ENCODE data around the gene MED9.
"Not testable (repeated sequence)": the region's sequence is repeated elsewhere in the genome, so short reads cannot be mapped to it uniquely, and the experiment has no call there.

The MED9 gene

GRCh38 chr17:17463821-17464220 lies 13.0 kb upstream of the MED9 start:
- TF ChIP-seq, protein P1, sequence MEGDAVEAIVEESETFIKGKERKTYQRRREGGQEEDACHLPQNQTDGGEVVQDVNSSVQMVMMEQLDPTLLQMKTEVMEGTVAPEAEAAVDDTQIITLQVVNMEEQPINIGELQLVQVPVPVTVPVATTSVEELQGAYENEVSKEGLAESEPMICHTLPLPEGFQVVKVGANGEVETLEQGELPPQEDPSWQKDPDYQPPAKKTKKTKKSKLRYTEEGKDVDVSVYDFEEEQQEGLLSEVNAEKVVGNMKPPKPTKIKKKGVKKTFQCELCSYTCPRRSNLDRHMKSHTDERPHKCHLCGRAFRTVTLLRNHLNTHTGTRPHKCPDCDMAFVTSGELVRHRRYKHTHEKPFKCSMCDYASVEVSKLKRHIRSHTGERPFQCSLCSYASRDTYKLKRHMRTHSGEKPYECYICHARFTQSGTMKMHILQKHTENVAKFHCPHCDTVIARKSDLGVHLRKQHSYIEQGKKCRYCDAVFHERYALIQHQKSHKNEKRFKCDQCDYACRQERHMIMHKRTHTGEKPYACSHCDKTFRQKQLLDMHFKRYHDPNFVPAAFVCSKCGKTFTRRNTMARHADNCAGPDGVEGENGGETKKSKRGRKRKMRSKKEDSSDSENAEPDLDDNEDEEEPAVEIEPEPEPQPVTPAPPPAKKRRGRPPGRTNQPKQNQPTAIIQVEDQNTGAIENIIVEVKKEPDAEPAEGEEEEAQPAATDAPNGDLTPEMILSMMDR (IDR thresholded peaks at IDR 0.05; ENCODE audit: low read depth, low read length, missing control alignments) = no peak
- no peak overlapping the region for H3K4me3 ChIP-seq (replicated peaks; ENCODE audit: low read depth, low read length)
- DNase-seq (ENCODE audit: extremely low read depth, low read depth) = no peak

DNA sequence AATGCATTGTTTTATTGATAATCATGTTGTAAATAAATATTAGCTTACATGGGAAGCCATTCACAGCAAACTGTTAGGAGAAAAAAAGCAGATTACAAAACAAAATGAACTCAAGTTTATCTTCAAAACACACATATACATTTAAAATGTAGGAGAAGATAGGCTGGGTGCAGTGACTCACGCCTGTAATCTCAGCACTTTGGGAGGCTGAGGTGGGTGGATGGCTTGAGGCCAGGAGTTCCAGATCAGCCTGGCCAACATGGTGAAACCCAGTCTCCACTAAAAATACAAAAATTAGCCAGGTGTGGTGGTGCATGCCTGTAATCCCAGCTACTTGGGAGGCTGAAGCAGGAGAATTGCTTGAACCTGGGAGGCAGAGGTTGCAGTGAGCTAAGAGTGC lies 10.9 kb upstream of the MED9 start:
- DNase-seq (ENCODE audit: extremely low read depth, low read depth); H3K4me3 ChIP-seq (replicated peaks; ENCODE audit: low read depth, low read length): not testable (repeated sequence)

- no peak for DNase-seq (ENCODE audit: extremely low read depth, low read depth)
- TF ChIP-seq, protein P1 (IDR thresholded peaks at IDR 0.05; ENCODE audit: low read depth, low read length, missing control alignments) = no peak
These were observed 10.3 kb upstream of the MED9 start for GRCh38 chr17:17466511-17466910.

DNA sequence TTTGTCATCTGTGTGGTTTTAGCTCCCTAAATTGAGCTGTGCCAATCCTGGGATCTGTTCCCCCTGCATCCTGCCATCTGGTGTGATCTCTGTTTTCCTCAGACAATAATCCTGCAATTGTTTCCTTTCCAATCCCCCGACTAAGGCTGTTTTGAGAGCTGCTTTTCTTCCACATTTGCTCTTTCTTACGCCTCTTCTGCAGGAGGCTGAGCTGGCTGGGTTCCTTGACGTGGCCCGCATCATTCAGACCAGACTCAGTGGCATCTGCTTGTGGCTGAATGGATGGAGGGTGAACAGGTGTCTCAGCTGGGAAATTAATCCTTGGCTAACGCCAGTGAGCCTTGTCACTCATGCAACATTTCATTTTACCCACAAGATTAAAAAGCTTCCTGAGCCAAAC lies 9.8 kb upstream of the MED9 start:
- TF ChIP-seq, protein P1 (IDR thresholded peaks at IDR 0.05; ENCODE audit: low read depth, low read length, missing control alignments) = no peak
- DNase-seq (ENCODE audit: extremely low read depth, low read depth) = no peak
- H3K4me3 ChIP-seq (replicated peaks; ENCODE audit: low read depth, low read length) = no peak overlapping the region

More at GRCh38 chr17:17466511-17466910, 10.3 kb upstream of the MED9 start:
- no peak overlapping the region for H3K4me3 ChIP-seq (replicated peaks; ENCODE audit: low read depth, low read length)

GRCh38 chr17:17467720-17468119 lies 9.1 kb upstream of the MED9 start:
- DNase-seq (ENCODE audit: extremely low read depth, low read depth) = no peak
- TF ChIP-seq, protein P1 (IDR thresholded peaks at IDR 0.05; ENCODE audit: low read depth, low read length, missing control alignments) = no peak
- no peak overlapping the region for H3K4me3 ChIP-seq (replicated peaks; ENCODE audit: low read depth, low read length)

GRCh38 chr17:17468217-17469010 lies 8.4 kb upstream of the MED9 start:
- DNase-seq (ENCODE audit: extremely low read depth, low read depth) = no peak
- TF ChIP-seq, protein P1 (IDR thresholded peaks at IDR 0.05; ENCODE audit: low read depth, low read length, missing control alignments) = no peak
- H3K4me3 ChIP-seq (replicated peaks; ENCODE audit: low read depth, low read length) = no peak overlapping the region

DNA sequence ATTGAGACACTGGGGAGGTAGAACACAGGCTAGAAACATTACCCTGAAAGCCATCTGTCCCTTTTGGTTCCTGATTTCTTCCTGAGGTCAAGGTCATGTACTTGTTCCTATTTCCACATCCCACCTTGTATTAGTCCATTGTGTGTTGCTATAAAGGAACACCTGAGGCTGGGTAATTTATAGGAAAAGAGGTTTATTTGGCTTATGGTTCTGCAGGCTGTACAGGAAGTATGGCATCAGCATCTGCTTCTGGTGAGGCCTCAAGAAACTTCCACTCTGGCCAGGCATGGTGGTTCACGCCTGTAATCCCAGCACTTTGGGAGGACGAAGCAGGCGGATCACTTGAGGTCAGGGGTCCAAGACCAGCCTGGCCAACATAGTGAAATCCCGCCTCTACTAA lies 7.4 kb upstream of the MED9 start:
- no peak for DNase-seq (ENCODE audit: extremely low read depth, low read depth)
- TF ChIP-seq, protein P1 (IDR thresholded peaks at IDR 0.05; ENCODE audit: low read depth, low read length, missing control alignments) = no peak

More for the DNA sequence above, 7.4 kb upstream of the MED9 start:
- H3K4me3 ChIP-seq (replicated peaks; ENCODE audit: low read depth, low read length) = no peak overlapping the region

Measured in HFF-Myc (cell line).